GM12878 (cell line): Measurements from ENCODE around the gene GSG1L. TPM values are rescaled to one million over a fixed set of nuclear protein-coding genes. Genes with fewer than 3 reads are reported as not detected.

Source experiments
- ATAC-seq: fragments of 200-7000 bp; cut with Tn5 transposase; 3 replicates; pipeline ENCODE4 v1.9.1; 2020; ENCODE audit warnings: mild to moderate bottlenecking, moderate library complexity
- BruUV-seq: library from RNA; stranded (reverse); fragments of 400-500 nt; replicated peaks from 2 replicates; lab custom pipeline; 2021; lab: Mats Ljungman, UMichigan
- CTCF ChIA-PET: fragments of 300-600 bp; sonication (Branson Sonifier 250); formaldehyde crosslinking; extraction: SDS; loops from one replicate; lab custom pipeline; 2021; ENCODE audit warnings: inconsistent platforms; lab: Yijun Ruan, JAX
- POLR2A ChIA-PET: fragments of 350-600 bp; formaldehyde crosslinking; extraction: SDS; loops from one replicate; lab custom pipeline; 2021; ENCODE audit warnings: inconsistent platforms; lab: Charles Lee
- RAD21 ChIA-PET: fragments of 300-600 bp; sonication (Branson Sonifier 250); formaldehyde crosslinking; loops from one replicate; lab custom pipeline; 2023; ENCODE audit warnings: antibody characterized with exemption; ENCODE audit not compliant: unreplicated experiment; lab: Charles Lee
- SMC1A ChIA-PET: fragments of 300-600 bp; sonication (Branson Sonifier 250); formaldehyde crosslinking; loops from one replicate; lab custom pipeline; 2023; ENCODE audit not compliant: unreplicated experiment, uncharacterized antibody; lab: Charles Lee
- DNase-seq: peaks from one replicate; pipeline ENCODE4 v3.0.0-alpha.2; 2011; ENCODE audit warnings: low read depth, low spot score
- FAIRE-seq: peaks from 3 replicates; lab custom pipeline; 2011; peaks lifted over from hg19 to GRCh38; lab: Jason Lieb, UNC
- H2AFZ ChIP-seq: 2 replicates; pipeline ENCODE4 v1.6.0; 2011; ENCODE audit warnings: low read depth, low read length, control low read depth; ENCODE audit not compliant: control insufficient read depth
- H3K27ac ChIP-seq: 2 replicates; pipeline ENCODE4 v1.5.1; 2011; ENCODE audit warnings: control low read depth; ENCODE audit not compliant: control insufficient read depth, insufficient read depth
- H3K27me3 ChIP-seq, 2 experiments: replicated peaks in 1 of 2; 2 replicates each; pipeline versions ENCODE4 v1.6.0 to v1.6.1; 2011; ENCODE audit warnings: low read length in 1 of 2; ENCODE audit not compliant: control insufficient read depth in 2 of 2, insufficient read depth in 2 of 2
- H3K36me3 ChIP-seq, 2 experiments: 2 replicates each; pipeline ENCODE4 v1.5.1; 2011; ENCODE audit warnings: low read length in 1 of 2; ENCODE audit not compliant: control insufficient read depth in 2 of 2, insufficient read depth in 2 of 2
- H3K4me1 ChIP-seq: 2 replicates; pipeline ENCODE4 v1.6.1; 2011; ENCODE audit warnings: mild to moderate bottlenecking, low read length, moderate library complexity, mixed read lengths; ENCODE audit not compliant: control insufficient read depth, insufficient read depth
- H3K4me2 ChIP-seq: 2 replicates; pipeline ENCODE4 v1.6.0; 2011; ENCODE audit warnings: control low read depth; ENCODE audit not compliant: control insufficient read depth, insufficient read depth
- H3K4me3 ChIP-seq: fragments of 200-600 bp; sonication (generic); 2 replicates; pipeline ENCODE4 v1.5.1; 2016
- H3K79me2 ChIP-seq: 2 replicates; pipeline ENCODE4 v1.6.0; 2011; ENCODE audit warnings: low read length; ENCODE audit not compliant: control insufficient read depth, insufficient read depth
- H3K9ac ChIP-seq: 2 replicates; pipeline ENCODE4 v1.8.0; 2011; ENCODE audit warnings: low read length, control low read depth, mixed read lengths; ENCODE audit not compliant: control insufficient read depth, insufficient read depth
- H3K9me3 ChIP-seq: replicated peaks from 3 replicates; pipeline ENCODE4 v1.5.1; 2011; ENCODE audit warnings: mild to moderate bottlenecking, low read length; ENCODE audit not compliant: control insufficient read depth, insufficient read depth
- H4K20me1 ChIP-seq: 2 replicates; pipeline ENCODE4 v1.6.0; 2011; ENCODE audit not compliant: control insufficient read depth, insufficient read depth
- ASH2L ChIP-seq: fragments of 300-600, 200-600 bp; sonication (generic); IDR thresholded peaks from 2 replicates; pipeline ENCODE4 v1.6.1; 2017; ENCODE audit warnings: low read depth, mild to moderate bottlenecking, borderline replicate concordance
- EED ChIP-seq: sonication (generic); IDR thresholded peaks from 2 replicates; pipeline ENCODE4 v1.6.1; 2016; ENCODE audit warnings: antibody characterized with exemption, low read depth
- EP300 ChIP-seq, 2 experiments: fragments of 150-350 bp in 1 of 2; IDR thresholded peaks; 2 replicates each; pipeline ENCODE4 v1.6.1; 2011 to 2012; ENCODE audit warnings: low read depth in 2 of 2, low read length in 2 of 2, borderline replicate concordance in 1 of 2, improper control_type of control experiment in 1 of 2, inconsistent platforms in 1 of 2; ENCODE audit not compliant: control insufficient read depth in 1 of 2
- GATAD2B ChIP-seq: fragments of 450-650 bp; conservative IDR thresholded peaks from 2 replicates; pipeline ENCODE4 v1.6.1; 2017; ENCODE audit warnings: low read depth, mild to moderate bottlenecking, moderate library complexity
- IRF4 ChIP-seq: IDR thresholded peaks from 2 replicates; pipeline ENCODE4 v1.6.1; 2011; ENCODE audit warnings: low read depth, low read length
- MTA2 ChIP-seq: fragments of 450-650 bp; IDR thresholded peaks from 2 replicates; pipeline ENCODE4 v1.6.1; 2016; ENCODE audit warnings: low read depth, mild to moderate bottlenecking, moderate library complexity
- NFYA ChIP-seq: IDR thresholded peaks from 2 replicates; pipeline ENCODE4 v1.6.1; 2011; ENCODE audit warnings: low read depth, mild to moderate bottlenecking, low read length, improper control_type of control experiment, borderline replicate concordance
- POLR2AphosphoS2 ChIP-seq: IDR thresholded peaks from 2 replicates; pipeline ENCODE4 v1.6.1; 2011; ENCODE audit warnings: low read depth, mild to moderate bottlenecking, low read length, improper control_type of control experiment, moderate library complexity
- SMAD1 ChIP-seq: fragments of 450-650 bp; IDR thresholded peaks from 2 replicates; pipeline ENCODE4 v1.6.1; 2018; ENCODE audit warnings: mild to moderate bottlenecking, low read depth; ENCODE audit not compliant: partially characterized antibody
- SMARCA5 ChIP-seq: fragments of 450-650 bp; IDR thresholded peaks from 2 replicates; pipeline ENCODE4 v1.6.1; 2017; ENCODE audit warnings: mild to moderate bottlenecking
- WRNIP1 ChIP-seq: IDR thresholded peaks from 2 replicates; pipeline ENCODE4 v1.6.1; 2011; ENCODE audit warnings: low read depth, low read length, improper control_type of control experiment, borderline replicate concordance
- WGBS: methylation state at CpG from one replicate; pipeline ENCODE4 v1.1.6; 2016; ENCODE audit warnings: low lambda C conversion rate; ENCODE audit not compliant: insufficient replicate concordance, insufficient coverage; ENCODE audit errors: missing lambda C conversion rate; 5-methylcytosine and 5-hydroxymethylcytosine counted together
- in situ Hi-C: fragments of 300-500 bp; cut with MboI; formaldehyde crosslinking; loops from 9 replicates; pipeline ENCODE4 v1.14.3; 2018; ENCODE audit warnings: mixed read lengths
- intact Hi-C: fragments of 100-400 bp; cut with micrococcal nuclease; formaldehyde crosslinking; loops from one replicate; pipeline ENCODE4 v1.14.2; 2022; ENCODE audit not compliant: unreplicated experiment
- polyA plus RNA-seq, 11 experiments: library from polyadenylated mRNA; depleted of rRNA in 4 of 11; unstranded in 6 of 11; stranded (reverse) in 5 of 11; fragments of >200 nt; fragmentation: Nextera tagmentation in 4 of 11; fragmentation: Illumina TruSeq in 1 of 11; extraction: Ambion mirVana in 4 of 11; extraction: Trizol in 1 of 11; gene quantifications; 1 replicate in 1 of 11; 2 replicates in 10 of 11; pipeline versions ENCODE4 v1.2.1 to v1.2.3, GENCODE V29; 2011 to 2016; ENCODE audit warnings: inconsistent platforms in 2 of 11, missing spikeins in 2 of 11, low read depth in 1 of 11
- total RNA-seq, 4 experiments: library from RNA; depleted of rRNA in 3 of 4; stranded (reverse); fragments of >200 nt in 3 of 4; fragmentation: Illumina TruSeq in 1 of 4; extraction: Trizol in 1 of 4; gene quantifications; 2 replicates each; pipeline versions ENCODE4 v1.2.1 to v1.2.3, GENCODE V29; 2013 to 2021
- TF ChIP-seq, protein P1 (sequence below): fragments of 450-650 bp; IDR thresholded peaks from 2 replicates; pipeline ENCODE4 v1.6.1; 2016; ENCODE audit warnings: mild to moderate bottlenecking, moderate library complexity, borderline replicate concordance
- TF ChIP-seq, protein P2 (sequence below): IDR thresholded peaks from 2 replicates; pipeline ENCODE4 v1.6.1; 2012; ENCODE audit warnings: low read length, inconsistent platforms

The GSG1L gene
- total and polyA plus RNA-seq, 10 of the 15 experiments (the other 5 are each of a cell fraction or from before 2014, with no cell fraction given) = not detected

DNA sequence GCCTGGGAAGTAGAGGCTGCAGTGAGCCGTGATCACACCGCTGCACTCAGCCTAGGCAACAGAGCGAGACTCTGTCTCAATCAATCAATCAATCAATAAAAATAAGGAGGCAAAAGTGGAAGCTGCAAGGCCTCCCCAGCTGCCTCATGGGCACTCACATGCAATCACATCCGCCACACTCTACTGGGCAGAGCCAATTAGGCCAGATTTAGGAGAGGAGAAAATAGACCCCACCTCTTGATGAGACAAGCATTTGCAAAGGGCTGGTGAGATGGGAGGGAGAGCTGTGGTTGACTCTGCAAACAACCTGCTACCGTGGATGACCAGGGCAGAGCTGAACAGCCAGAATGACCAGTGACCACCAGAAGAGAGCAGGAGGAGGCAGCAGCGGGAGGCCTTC lies 14.7 kb upstream of the GSG1L start:
- intact Hi-C loops (no loop called here), in situ Hi-C loops (no loop called here)
- no peak for FAIRE-seq

DNA sequence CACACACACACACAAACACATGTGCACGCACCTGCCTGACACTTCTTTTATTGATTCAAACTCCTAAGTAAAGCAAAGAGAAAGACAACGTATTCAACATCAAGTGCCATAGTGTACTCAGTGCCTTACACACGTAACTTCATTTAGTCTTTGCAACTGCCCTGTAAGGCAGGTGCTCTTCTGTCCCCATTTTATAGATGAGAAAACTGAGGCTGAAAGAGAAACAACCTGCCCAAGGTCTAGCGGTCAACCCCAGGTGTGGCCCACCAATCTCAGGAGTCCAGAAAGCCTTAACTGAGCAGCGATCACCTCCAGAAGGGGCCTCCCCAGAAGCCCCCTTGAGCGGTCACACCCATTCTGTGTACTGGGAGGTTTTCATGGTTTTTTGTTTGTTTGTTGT lies 10.3 kb upstream of the GSG1L start:
- WGBS = 61% methylated on average over 6 of the region's 6 CpGs
- POLR2A ChIA-PET = no interaction called here
- Histone ChIP-seq H3K9ac (no peak overlapping the region), H3K79me2 (no peaks in the 10 kb centered on the region), H3K4me1 (no peaks in the 10 kb centered on the region), H3K9me3 (no peaks in the 10 kb centered on the region), H3K27ac (no peak overlapping the region), H3K36me3 (no peaks in the 10 kb centered on the region), H4K20me1 (no peaks in the 10 kb centered on the region), H3K4me3 (no peak overlapping the region), H2AFZ (no peak overlapping the region), H3K27me3 (no peaks in the 10 kb centered on the region), H3K4me2 (no peak overlapping the region)
- BruUV-seq = no TSS peak
- SMC1A ChIA-PET = no interaction called here
- in situ Hi-C loops = loop anchor here (25.0 kb wide), 1 partner anchor 437 kb away; no protein-coding TSS in a partner anchor
- no peak for ATAC-seq
- RAD21 ChIA-PET = interaction anchor here (0.6 to 1.1 kb wide), 2 partner anchors 115 to 144 kb away, joined by 4 read pairs; no protein-coding TSS in a partner anchor
- no peak for FAIRE-seq
- CTCF ChIA-PET = no interaction called here
- no peak for DNase-seq
- intact Hi-C loops = loop anchor here (5.0 kb wide), 1 partner anchor 432 kb away; no protein-coding TSS in a partner anchor
- TF ChIP-seq, protein P1, sequence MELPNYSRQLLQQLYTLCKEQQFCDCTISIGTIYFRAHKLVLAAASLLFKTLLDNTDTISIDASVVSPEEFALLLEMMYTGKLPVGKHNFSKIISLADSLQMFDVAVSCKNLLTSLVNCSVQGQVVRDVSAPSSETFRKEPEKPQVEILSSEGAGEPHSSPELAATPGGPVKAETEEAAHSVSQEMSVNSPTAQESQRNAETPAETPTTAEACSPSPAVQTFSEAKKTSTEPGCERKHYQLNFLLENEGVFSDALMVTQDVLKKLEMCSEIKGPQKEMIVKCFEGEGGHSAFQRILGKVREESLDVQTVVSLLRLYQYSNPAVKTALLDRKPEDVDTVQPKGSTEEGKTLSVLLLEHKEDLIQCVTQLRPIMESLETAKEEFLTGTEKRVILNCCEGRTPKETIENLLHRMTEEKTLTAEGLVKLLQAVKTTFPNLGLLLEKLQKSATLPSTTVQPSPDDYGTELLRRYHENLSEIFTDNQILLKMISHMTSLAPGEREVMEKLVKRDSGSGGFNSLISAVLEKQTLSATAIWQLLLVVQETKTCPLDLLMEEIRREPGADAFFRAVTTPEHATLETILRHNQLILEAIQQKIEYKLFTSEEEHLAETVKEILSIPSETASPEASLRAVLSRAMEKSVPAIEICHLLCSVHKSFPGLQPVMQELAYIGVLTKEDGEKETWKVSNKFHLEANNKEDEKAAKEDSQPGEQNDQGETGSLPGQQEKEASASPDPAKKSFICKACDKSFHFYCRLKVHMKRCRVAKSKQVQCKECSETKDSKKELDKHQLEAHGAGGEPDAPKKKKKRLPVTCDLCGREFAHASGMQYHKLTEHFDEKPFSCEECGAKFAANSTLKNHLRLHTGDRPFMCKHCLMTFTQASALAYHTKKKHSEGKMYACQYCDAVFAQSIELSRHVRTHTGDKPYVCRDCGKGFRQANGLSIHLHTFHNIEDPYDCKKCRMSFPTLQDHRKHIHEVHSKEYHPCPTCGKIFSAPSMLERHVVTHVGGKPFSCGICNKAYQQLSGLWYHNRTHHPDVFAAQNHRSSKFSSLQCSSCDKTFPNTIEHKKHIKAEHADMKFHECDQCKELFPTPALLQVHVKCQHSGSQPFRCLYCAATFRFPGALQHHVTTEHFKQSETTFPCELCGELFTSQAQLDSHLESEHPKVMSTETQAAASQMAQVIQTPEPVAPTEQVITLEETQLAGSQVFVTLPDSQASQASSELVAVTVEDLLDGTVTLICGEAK = no peak
- no peak for TF ChIP-seq ASH2L
- no peak for TF ChIP-seq POLR2AphosphoS2
- no peak for TF ChIP-seq NFYA
- no peak for TF ChIP-seq EED
- TF ChIP-seq SMAD1 = no peak
- no peak for TF ChIP-seq EP300 (IDR thresholded peaks at IDR 0.05; ENCODE audit: borderline replicate concordance in 1 of 2, control insufficient read depth in 1 of 2, low read depth in 2 of 2, low read length in 2 of 2)
- TF ChIP-seq GATAD2B = no peak
- TF ChIP-seq, protein P2, sequence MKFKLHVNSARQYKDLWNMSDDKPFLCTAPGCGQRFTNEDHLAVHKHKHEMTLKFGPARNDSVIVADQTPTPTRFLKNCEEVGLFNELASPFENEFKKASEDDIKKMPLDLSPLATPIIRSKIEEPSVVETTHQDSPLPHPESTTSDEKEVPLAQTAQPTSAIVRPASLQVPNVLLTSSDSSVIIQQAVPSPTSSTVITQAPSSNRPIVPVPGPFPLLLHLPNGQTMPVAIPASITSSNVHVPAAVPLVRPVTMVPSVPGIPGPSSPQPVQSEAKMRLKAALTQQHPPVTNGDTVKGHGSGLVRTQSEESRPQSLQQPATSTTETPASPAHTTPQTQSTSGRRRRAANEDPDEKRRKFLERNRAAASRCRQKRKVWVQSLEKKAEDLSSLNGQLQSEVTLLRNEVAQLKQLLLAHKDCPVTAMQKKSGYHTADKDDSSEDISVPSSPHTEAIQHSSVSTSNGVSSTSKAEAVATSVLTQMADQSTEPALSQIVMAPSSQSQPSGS = no peak
- TF ChIP-seq WRNIP1 = no peak

More for the DNA sequence above, 14.7 kb upstream of the GSG1L start:
- TF ChIP-seq MTA2 (no peak), SMARCA5 (no peak), IRF4 (no peak)
- H3K9ac ChIP-seq = no peak overlapping the region
- no TSS peak for BruUV-seq
- no peaks in the 10 kb centered on the region for H4K20me1 ChIP-seq
- H3K27me3 ChIP-seq = no peaks in the 10 kb centered on the region
- whole genome bisulfite sequencing = 47% methylated on average over 6 of the region's 6 CpGs
- ChIA-PET RAD21 (no interaction called here), CTCF (no interaction called here), SMC1A (no interaction called here), POLR2A (no interaction called here)
- no peak overlapping the region for H3K4me3 ChIP-seq
- H2AFZ ChIP-seq = no peak overlapping the region
- no peaks in the 10 kb centered on the region for H3K79me2 ChIP-seq
- H3K9me3 ChIP-seq = no peaks in the 10 kb centered on the region
- no peaks in the 10 kb centered on the region for H3K36me3 ChIP-seq
- ATAC-seq = no peak
- no peak for DNase-seq
- H3K4me2 ChIP-seq = no peak overlapping the region
- no peaks in the 10 kb centered on the region for H3K4me1 ChIP-seq
- no peak overlapping the region for H3K27ac ChIP-seq
